ENCODE results near the gene SHC4.
A peak's percentile ranks its signal among the peaks of the same experiment; 100 is the strongest.

Gene SHC4

GRCh38 chr15:48887144-48887543 lies 76.6 kb downstream of the SHC4 start:
- H3K4me1 ChIP-seq (ENCODE audit: control insufficient read depth, insufficient read depth, low read length, unreplicated experiment), result peaks cover 17% of the 10 kb centered on the region
- H3K36me3 ChIP-seq (ENCODE audit: insufficient read depth, low read length), result no peaks in the 10 kb centered on the region
- no peak overlapping the region for H3K4me3 ChIP-seq (ENCODE audit: low read depth, low read length)
- no peak overlapping the region for H3K27ac ChIP-seq (ENCODE audit: low read depth, low read length)
- H2AFZ ChIP-seq (ENCODE audit: low read length, unreplicated experiment), result no peak overlapping the region
- no peaks in the 10 kb centered on the region for H3K79me2 ChIP-seq (ENCODE audit: control insufficient read depth, insufficient read depth, low read length, unreplicated experiment)
- no peaks in the 10 kb centered on the region for H3K27me3 ChIP-seq (ENCODE audit: insufficient read depth, low read length)

- H3K36me3 ChIP-seq (ENCODE audit: insufficient read depth, low read length), result no peaks in the 10 kb centered on the region
- H3K27me3 ChIP-seq (ENCODE audit: insufficient read depth, low read length), result no peaks in the 10 kb centered on the region
- no peak overlapping the region for H2AFZ ChIP-seq (ENCODE audit: low read length, unreplicated experiment)
- H3K4me1 ChIP-seq (ENCODE audit: control insufficient read depth, insufficient read depth, low read length, unreplicated experiment), result peaks cover 27% of the 10 kb centered on the region
- H3K79me2 ChIP-seq (ENCODE audit: control insufficient read depth, insufficient read depth, low read length, unreplicated experiment), result peaks cover 18% of the 10 kb centered on the region
- no peak overlapping the region for H3K27ac ChIP-seq (ENCODE audit: low read depth, low read length)
- H3K4me3 ChIP-seq (ENCODE audit: low read depth, low read length), result no peak overlapping the region
Observed at GRCh38 chr15:48883699-48884098, 80.0 kb downstream of the SHC4 start.

- no peaks in the 10 kb centered on the region for H3K36me3 ChIP-seq (ENCODE audit: insufficient read depth, low read length)
Observed at GRCh38 chr15:48880070-48880634, 83.6 kb downstream of the SHC4 start.

GRCh38 chr15:48877630-48878595 lies 85.8 kb downstream of the SHC4 start, which contains the start of gene EID1:
TSS of gene EID1 (plus strand) at chr15:48878134. CDS start at chr15:48878177, 43 bp downstream.
- H3K36me3 ChIP-seq (ENCODE audit: insufficient read depth, low read length), result no peaks in the 10 kb centered on the region
- peaks cover 16% of the 10 kb centered on the region for H3K4me1 ChIP-seq (ENCODE audit: control insufficient read depth, insufficient read depth, low read length, unreplicated experiment)
- peak within 1 kb of the TSS; percentile 58 for H2AFZ ChIP-seq (ENCODE audit: low read length, unreplicated experiment)
- no peaks in the 10 kb centered on the region for H3K27me3 ChIP-seq (ENCODE audit: insufficient read depth, low read length)
- H3K4me3 ChIP-seq (ENCODE audit: low read depth, low read length), result peak within 1 kb of the TSS; percentile 89
- H3K27ac ChIP-seq (ENCODE audit: low read depth, low read length), result peak within 1 kb of the TSS; percentile 57
- H3K79me2 ChIP-seq (ENCODE audit: control insufficient read depth, insufficient read depth, low read length, unreplicated experiment), result peaks cover 26% of the 10 kb centered on the region

More at GRCh38 chr15:48880070-48880634, 83.6 kb downstream of the SHC4 start:
- Histone ChIP-seq H2AFZ (ENCODE audit: low read length, unreplicated experiment) (no peak overlapping the region), H3K4me3 (ENCODE audit: low read depth, low read length) (peak overlapping the region; percentile 89), H3K4me1 (ENCODE audit: control insufficient read depth, insufficient read depth, low read length, unreplicated experiment) (peaks cover 16% of the 10 kb centered on the region), H3K27me3 (ENCODE audit: insufficient read depth, low read length) (no peaks in the 10 kb centered on the region), H3K27ac (ENCODE audit: low read depth, low read length) (no peak overlapping the region), H3K79me2 (ENCODE audit: control insufficient read depth, insufficient read depth, low read length, unreplicated experiment) (peaks cover 26% of the 10 kb centered on the region)

GRCh38 chr15:48876057-48876456 lies 87.7 kb downstream of the SHC4 start:
- H3K4me1 ChIP-seq (ENCODE audit: control insufficient read depth, insufficient read depth, low read length, unreplicated experiment), result peaks cover 16% of the 10 kb centered on the region

GRCh38 chr15:48875241-48875960 lies 88.3 kb downstream of the SHC4 start:
- Histone ChIP-seq H3K4me3 (ENCODE audit: low read depth, low read length) (no peak overlapping the region), H3K79me2 (ENCODE audit: control insufficient read depth, insufficient read depth, low read length, unreplicated experiment) (peaks cover 24% of the 10 kb centered on the region), H3K27ac (ENCODE audit: low read depth, low read length) (no peak overlapping the region), H2AFZ (ENCODE audit: low read length, unreplicated experiment) (no peak overlapping the region), H3K4me1 (ENCODE audit: control insufficient read depth, insufficient read depth, low read length, unreplicated experiment) (peaks cover 15% of the 10 kb centered on the region), H3K36me3 (ENCODE audit: insufficient read depth, low read length) (no peaks in the 10 kb centered on the region), H3K27me3 (ENCODE audit: insufficient read depth, low read length) (no peaks in the 10 kb centered on the region)

More at GRCh38 chr15:48876057-48876456, 87.7 kb downstream of the SHC4 start:
- Histone ChIP-seq H3K27me3 (ENCODE audit: insufficient read depth, low read length) (no peaks in the 10 kb centered on the region), H3K79me2 (ENCODE audit: control insufficient read depth, insufficient read depth, low read length, unreplicated experiment) (peaks cover 26% of the 10 kb centered on the region), H3K36me3 (ENCODE audit: insufficient read depth, low read length) (no peaks in the 10 kb centered on the region), H2AFZ (ENCODE audit: low read length, unreplicated experiment) (no peak overlapping the region), H3K27ac (ENCODE audit: low read depth, low read length) (no peak overlapping the region), H3K4me3 (ENCODE audit: low read depth, low read length) (no peak overlapping the region)

- no peak overlapping the region for H3K4me3 ChIP-seq (ENCODE audit: low read depth, low read length)
- H2AFZ ChIP-seq (ENCODE audit: low read length, unreplicated experiment), result no peak overlapping the region
- no peak overlapping the region for H3K27ac ChIP-seq (ENCODE audit: low read depth, low read length)
- H3K36me3 ChIP-seq (ENCODE audit: insufficient read depth, low read length), result no peaks in the 10 kb centered on the region
- H3K79me2 ChIP-seq (ENCODE audit: control insufficient read depth, insufficient read depth, low read length, unreplicated experiment), result no peaks in the 10 kb centered on the region
- no peaks in the 10 kb centered on the region for H3K27me3 ChIP-seq (ENCODE audit: insufficient read depth, low read length)
- peaks cover 16% of the 10 kb centered on the region for H3K4me1 ChIP-seq (ENCODE audit: control insufficient read depth, insufficient read depth, low read length, unreplicated experiment)
Observed at GRCh38 chr15:48872632-48873031, 91.1 kb downstream of the SHC4 start.

- no peaks in the 10 kb centered on the region for H3K79me2 ChIP-seq (ENCODE audit: control insufficient read depth, insufficient read depth, low read length, unreplicated experiment)
- H3K4me1 ChIP-seq (ENCODE audit: control insufficient read depth, insufficient read depth, low read length, unreplicated experiment), result peaks cover 24% of the 10 kb centered on the region
- no peaks in the 10 kb centered on the region for H3K36me3 ChIP-seq (ENCODE audit: insufficient read depth, low read length)
- no peaks in the 10 kb centered on the region for H3K27me3 ChIP-seq (ENCODE audit: insufficient read depth, low read length)
- no peak overlapping the region for H3K27ac ChIP-seq (ENCODE audit: low read depth, low read length)
- no peak overlapping the region for H2AFZ ChIP-seq (ENCODE audit: low read length, unreplicated experiment)
- no peak overlapping the region for H3K4me3 ChIP-seq (ENCODE audit: low read depth, low read length)
Observed at GRCh38 chr15:48871542-48871941, 92.2 kb downstream of the SHC4 start.

GRCh38 chr15:48869966-48870365 lies 93.8 kb downstream of the SHC4 start:
- H3K4me3 ChIP-seq (ENCODE audit: low read depth, low read length), result no peak overlapping the region
- no peak overlapping the region for H2AFZ ChIP-seq (ENCODE audit: low read length, unreplicated experiment)
- no peaks in the 10 kb centered on the region for H3K79me2 ChIP-seq (ENCODE audit: control insufficient read depth, insufficient read depth, low read length, unreplicated experiment)
- no peak overlapping the region for H3K27ac ChIP-seq (ENCODE audit: low read depth, low read length)
- no peaks in the 10 kb centered on the region for H3K36me3 ChIP-seq (ENCODE audit: insufficient read depth, low read length)
- no peaks in the 10 kb centered on the region for H3K27me3 ChIP-seq (ENCODE audit: insufficient read depth, low read length)
- H3K4me1 ChIP-seq (ENCODE audit: control insufficient read depth, insufficient read depth, low read length, unreplicated experiment), result peaks cover 40% of the 10 kb centered on the region

GRCh38 chr15:48868536-48868935 lies 95.2 kb downstream of the SHC4 start:
- no peak overlapping the region for H3K4me3 ChIP-seq (ENCODE audit: low read depth, low read length)
- H3K4me1 ChIP-seq (ENCODE audit: control insufficient read depth, insufficient read depth, low read length, unreplicated experiment), result peaks cover 42% of the 10 kb centered on the region
- H2AFZ ChIP-seq (ENCODE audit: low read length, unreplicated experiment), result no peak overlapping the region
- H3K27me3 ChIP-seq (ENCODE audit: insufficient read depth, low read length), result no peaks in the 10 kb centered on the region
- H3K27ac ChIP-seq (ENCODE audit: low read depth, low read length), result peak overlapping the region; percentile 53
- H3K79me2 ChIP-seq (ENCODE audit: control insufficient read depth, insufficient read depth, low read length, unreplicated experiment), result no peaks in the 10 kb centered on the region
- no peaks in the 10 kb centered on the region for H3K36me3 ChIP-seq (ENCODE audit: insufficient read depth, low read length)

All from ACC112 (cell line).